IPS-NIHi11 (cell line): ENCODE results near the gene TBCE.
A peak's percentile ranks its signal among the peaks of the same experiment; 100 is the strongest.

Source experiments
- DNase-seq: peaks from one replicate; pipeline ENCODE4 v3.0.0; 2012; ENCODE audit warnings: mixed read lengths, low spot score

The TBCE gene

GRCh38 chr1:235411489-235412486, 44.6 kb downstream of the TBCE start:
- DNase-seq = no peak

GRCh38 chr1:235415008-235415904, 48.0 kb downstream of the TBCE start:
- DNase-seq = peak; percentile 73

- DNase-seq = no peak
Observed at GRCh38 chr1:235416662-235417049, 49.4 kb downstream of the TBCE start.

- DNase-seq = peak; percentile 78
Observed at GRCh38 chr1:235417086-235417697, 50.0 kb downstream of the TBCE start.

GRCh38 chr1:235421751-235422150, 54.5 kb downstream of the TBCE start:
- no peak for DNase-seq

GRCh38 chr1:235423214-235423652, 56.0 kb downstream of the TBCE start:
- DNase-seq = no peak

GRCh38 chr1:235424092-235424491, 56.9 kb downstream of the TBCE start:
- DNase-seq = no peak

GRCh38 chr1:235425357-235425756, 58.1 kb downstream of the TBCE start:
- no peak for DNase-seq

GRCh38 chr1:235426143-235426542, 58.9 kb downstream of the TBCE start:
- DNase-seq = no peak

GRCh38 chr1:235426680-235427079, 59.5 kb downstream of the TBCE start:
- no peak for DNase-seq

GRCh38 chr1:235427447-235427846, 60.2 kb downstream of the TBCE start:
- no peak for DNase-seq

- DNase-seq = no peak
Observed at GRCh38 chr1:235429143-235429542, 61.9 kb downstream of the TBCE start.

GRCh38 chr1:235430991-235431390, 63.8 kb downstream of the TBCE start:
- no peak for DNase-seq

GRCh38 chr1:235434001-235434400, 66.8 kb downstream of the TBCE start:
- DNase-seq = peak; percentile 37

- DNase-seq = no peak
Observed at GRCh38 chr1:235441159-235441685, 74.0 kb downstream of the TBCE start.

- no peak for DNase-seq
Observed at GRCh38 chr1:235442788-235443429, 75.7 kb downstream of the TBCE start.

- no peak for DNase-seq
Observed at GRCh38 chr1:235448616-235449015, 81.4 kb downstream of the TBCE start.

- no peak for DNase-seq
Observed at GRCh38 chr1:235450433-235450832, 83.2 kb downstream of the TBCE start.

- DNase-seq = no peak
Observed at GRCh38 chr1:235450886-235451483, 83.8 kb downstream of the TBCE start.

GRCh38 chr1:235454021-235454420, 86.8 kb downstream of the TBCE start:
- DNase-seq = no peak

- DNase-seq = no peak
Observed at GRCh38 chr1:235455097-235455496, 87.9 kb downstream of the TBCE start.
